Smooth muscle cell of the brain vasculature (primary cell): ENCODE results near the gene PARD3B.
A peak's percentile ranks its signal among the peaks of the same experiment; 100 is the strongest.

Experiments
- DNase-seq: peaks from one replicate; pipeline ENCODE4 v3.0.0-alpha.2; 2012; ENCODE audit warnings: low read depth, low spot score

PARD3B gene

GRCh38 chr2:204834716-204835384 lies 289.6 kb downstream of the PARD3B start:
- DNase-seq: no peak

- DNase-seq: no peak
These were observed 290.5 kb downstream of the PARD3B start for GRCh38 chr2:204835786-204836185.

DNA sequence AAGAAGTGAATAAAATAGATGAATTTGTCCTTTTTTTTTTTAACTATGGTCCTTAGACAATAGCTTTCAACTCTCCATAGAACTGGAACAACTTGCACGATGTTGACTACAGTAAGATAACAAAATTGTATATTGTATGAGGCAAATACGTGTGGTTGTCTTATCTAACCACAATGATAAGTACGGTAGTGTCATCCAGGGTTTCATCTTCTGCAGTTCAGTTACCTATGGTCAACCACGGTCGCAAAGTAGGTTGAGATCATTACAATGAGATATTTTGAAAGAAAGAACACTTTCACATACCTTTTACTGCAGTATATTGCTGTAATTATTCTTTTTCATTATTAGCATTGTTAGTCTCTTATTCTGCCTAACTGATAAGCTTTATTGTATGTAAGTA lies 295.2 kb downstream of the PARD3B start:
- no peak for DNase-seq

DNA sequence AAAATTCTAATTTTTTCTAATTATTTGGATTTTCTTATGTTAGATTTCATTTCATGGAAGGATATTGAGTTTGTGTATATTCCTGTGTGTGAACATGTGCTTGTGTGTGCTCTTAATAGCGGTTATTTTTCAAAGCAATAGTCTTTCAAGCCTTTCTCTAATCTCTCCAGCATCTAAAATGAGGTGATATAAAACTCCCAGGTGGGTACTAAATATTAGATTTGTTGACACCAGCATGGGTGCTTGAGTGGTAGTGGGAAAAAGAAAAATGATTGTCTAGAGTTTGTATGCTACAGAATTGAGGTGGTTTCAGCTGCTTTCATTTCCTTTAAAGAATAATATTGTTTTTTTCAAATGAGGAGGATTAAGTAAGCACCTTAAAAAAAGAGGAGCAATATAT lies 296.8 kb downstream of the PARD3B start:
- DNase-seq: no peak

- peak; percentile 54 for DNase-seq
These were observed 297.6 kb downstream of the PARD3B start for GRCh38 chr2:204842661-204843485.

DNA sequence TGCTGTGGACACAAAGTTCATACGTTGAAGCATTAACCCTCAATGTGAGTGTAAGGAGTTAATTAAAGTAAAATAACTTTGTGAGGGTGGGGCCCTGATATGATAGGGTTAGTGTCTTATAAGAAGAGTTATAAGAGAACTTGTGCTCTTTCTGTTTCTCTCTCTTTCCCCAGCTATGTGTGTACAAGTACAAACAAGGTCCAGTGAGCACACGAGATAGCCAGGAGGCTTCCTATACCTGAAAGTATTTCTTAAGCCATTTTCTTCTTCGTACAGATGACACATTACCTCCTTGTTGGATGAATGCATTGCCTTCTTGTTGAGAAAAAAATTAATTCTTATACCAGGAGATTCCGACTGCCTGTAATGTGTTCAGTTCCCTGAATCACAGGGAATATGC lies 301.2 kb downstream of the PARD3B start:
- DNase-seq: no peak

DNA sequence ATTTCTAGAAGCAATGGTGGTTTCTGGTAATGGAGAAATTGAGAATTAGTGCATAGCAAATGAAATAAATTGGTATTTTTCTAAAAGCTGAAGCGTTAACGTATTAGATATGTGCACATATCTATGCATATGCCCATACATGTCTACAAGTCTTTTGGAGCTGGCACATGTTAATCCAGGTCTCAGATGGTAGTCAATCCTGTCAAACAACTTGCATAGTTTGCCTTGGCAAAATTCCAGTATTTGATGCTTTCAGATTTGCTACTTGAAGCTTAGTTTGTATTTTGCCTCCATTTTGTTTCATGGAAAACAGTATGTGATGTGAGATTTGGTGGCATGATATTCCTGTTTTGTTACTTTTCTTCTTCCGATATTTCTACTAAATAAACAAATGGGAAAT lies 304.6 kb downstream of the PARD3B start:
- DNase-seq: no peak

- DNase-seq: no peak
These were observed 305.3 kb downstream of the PARD3B start for GRCh38 chr2:204850581-204850980.

DNA sequence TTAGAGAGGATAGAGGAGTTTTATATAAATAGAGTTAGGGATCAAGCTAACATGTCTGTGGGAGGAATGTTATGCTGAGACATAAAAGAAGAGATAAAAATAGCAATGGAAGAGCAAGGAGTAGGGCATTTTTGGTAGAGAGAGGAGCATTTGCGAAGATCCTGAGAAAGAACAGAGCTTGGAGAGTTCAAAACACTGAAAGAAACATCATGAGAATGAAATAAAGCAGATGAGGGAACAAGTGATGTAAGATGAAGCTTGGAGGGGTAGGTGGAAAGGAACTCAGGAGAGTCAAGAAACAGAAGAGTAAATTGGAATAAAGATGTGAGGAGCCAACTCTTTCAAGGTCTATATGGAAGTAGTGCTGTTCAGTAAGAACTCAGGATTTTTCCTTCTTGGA lies 308.6 kb downstream of the PARD3B start:
- DNase-seq: no peak

GRCh38 chr2:204860274-204860673 lies 315.0 kb downstream of the PARD3B start:
- no peak for DNase-seq

DNA sequence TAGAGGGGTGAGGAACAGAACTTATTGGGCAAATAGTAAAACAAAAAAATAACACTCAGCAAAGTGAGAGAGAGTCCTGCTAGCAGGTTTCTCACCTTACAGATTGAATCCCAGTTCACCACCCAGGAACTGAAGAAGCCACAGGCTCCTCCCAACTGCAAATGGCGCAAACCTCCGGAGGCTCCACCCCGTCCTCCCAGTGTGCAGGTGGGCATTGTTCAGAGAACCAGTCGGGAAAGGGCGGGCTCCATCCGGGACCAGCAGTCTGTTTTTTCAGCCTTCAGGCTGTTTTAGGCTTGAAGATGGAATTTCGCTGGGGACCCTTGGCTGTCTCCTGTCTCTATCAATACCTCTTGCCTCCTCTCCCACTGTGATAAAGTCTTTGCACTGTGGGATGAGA lies 317.5 kb downstream of the PARD3B start:
- DNase-seq: no peak

- no peak for DNase-seq
These were observed 318.1 kb downstream of the PARD3B start for GRCh38 chr2:204863336-204863735.

GRCh38 chr2:204869132-204869823 lies 324.0 kb downstream of the PARD3B start:
- DNase-seq: peak; percentile 12

DNA sequence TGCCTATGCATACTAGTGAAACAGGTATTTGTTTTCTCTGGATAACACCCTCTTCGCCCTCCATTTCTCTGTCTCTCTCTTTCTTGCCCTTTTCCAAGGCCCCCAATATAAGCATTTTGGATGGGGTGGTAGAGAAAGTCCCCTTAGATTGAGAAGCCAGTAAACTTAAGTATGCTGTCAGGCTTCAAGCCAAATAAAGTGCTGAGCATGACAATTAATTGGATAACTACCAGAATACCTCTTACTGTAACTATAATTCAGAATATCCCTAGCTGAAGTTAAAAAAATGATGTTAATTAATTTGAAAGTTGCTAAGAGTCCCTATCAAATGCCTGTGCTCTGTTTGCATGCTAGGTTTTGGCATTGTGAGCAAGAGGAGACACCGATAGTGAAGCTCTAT lies 324.8 kb downstream of the PARD3B start:
- DNase-seq: no peak

GRCh38 chr2:204871231-204871953 lies 326.1 kb downstream of the PARD3B start:
- peak; percentile 43 for DNase-seq

DNA sequence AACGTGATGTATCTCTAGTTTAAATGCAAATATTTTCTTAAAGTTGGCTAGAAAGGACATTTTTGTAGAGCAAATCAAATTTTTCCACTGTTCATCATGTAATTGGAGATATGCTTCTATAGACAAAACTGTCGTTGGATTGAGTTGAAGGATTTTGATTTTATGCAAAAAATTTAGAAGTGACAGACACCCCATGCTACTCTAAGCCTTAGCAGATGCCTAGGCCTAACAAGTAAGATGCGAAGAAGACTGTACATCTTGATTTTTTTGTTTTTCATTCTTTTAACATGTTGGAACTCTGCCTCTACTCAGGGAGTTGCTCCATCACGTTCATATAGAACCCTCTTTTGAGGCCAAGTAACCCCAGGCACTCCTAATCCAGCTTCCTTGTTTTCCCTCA lies 331.0 kb downstream of the PARD3B start:
- DNase-seq: no peak

GRCh38 chr2:204877691-204878090 lies 332.4 kb downstream of the PARD3B start:
- no peak for DNase-seq

DNA sequence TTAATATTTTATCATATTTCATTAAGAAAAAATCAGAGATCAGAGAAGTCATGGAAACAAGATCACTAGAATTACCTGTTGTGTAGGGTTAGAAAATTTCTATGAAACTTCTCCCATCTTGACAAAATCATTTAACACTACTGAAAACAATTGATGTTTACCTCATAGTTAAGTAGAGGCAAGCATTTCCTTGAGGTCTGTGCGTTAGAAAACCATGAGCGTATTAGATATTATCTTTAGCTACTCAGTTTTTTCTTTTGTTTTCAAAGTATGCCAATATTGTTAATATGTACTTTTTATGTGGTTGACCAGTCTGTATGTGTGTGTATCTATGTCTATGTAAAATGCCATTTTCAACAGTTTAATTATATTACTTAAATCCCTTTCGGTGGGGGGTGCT lies 335.7 kb downstream of the PARD3B start:
- DNase-seq: no peak

- DNase-seq: no peak
These were observed 336.4 kb downstream of the PARD3B start for GRCh38 chr2:204881655-204882054.

DNA sequence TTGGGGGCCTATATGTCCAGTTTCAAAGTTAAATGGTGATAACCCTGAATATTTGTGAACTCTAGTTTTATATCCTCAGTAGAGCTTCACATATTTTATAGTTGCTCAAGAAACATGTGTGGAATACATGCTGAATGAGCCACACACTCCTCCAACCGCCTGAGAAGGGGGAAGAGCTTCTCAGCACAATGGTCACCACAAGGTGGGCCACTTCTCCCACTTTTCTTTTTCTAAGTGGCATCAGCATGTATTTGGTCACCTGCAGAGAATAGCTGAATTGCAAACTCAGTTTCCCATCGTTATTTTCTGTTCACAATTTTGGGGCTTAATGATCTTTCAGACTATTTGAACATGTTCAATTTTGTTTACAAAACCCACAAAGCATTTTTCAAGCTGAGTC lies 340.5 kb downstream of the PARD3B start:
- DNase-seq: no peak

GRCh38 chr2:204886713-204887112 lies 341.4 kb downstream of the PARD3B start:
- DNase-seq: no peak

DNA sequence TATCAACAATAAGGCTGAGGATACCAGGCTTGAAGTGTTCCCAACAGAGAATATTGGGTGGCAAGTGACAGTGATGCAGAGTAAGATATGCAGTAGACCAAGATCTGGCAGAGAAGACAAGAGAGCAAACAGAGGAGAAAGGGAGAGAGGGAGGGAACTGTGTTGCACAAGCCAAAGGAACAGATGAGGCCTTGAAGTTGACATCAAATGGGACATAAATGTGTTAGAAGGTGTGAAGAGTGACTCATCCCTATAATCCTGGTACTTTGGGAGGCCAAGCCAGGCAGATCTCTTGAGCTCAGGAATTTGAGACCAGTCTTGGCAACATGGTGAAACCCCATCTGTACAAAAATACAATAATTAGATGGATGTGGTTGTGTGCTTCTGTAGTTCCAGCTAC lies 342.9 kb downstream of the PARD3B start:
- DNase-seq: no peak
